ENCODE data around the gene MAMLD1. TPM values are rescaled to one million over a fixed set of nuclear protein-coding genes. Genes with fewer than 3 reads are reported as not detected.

The MAMLD1 gene
- total RNA-seq, 1 experiment from 2014 or later = 0.48 TPM

- WGBS (ENCODE audit: extremely low coverage, insufficient read length, low lambda C conversion rate) = no CpG with 5 or more reads among the region's 13 CpGs
These were observed 115.7 kb downstream of the MAMLD1 start for GRCh38 chrX:150478496-150479492.

More at GRCh38 chrX:150478496-150479492, 115.7 kb downstream of the MAMLD1 start:
- TF ChIP-seq CTCF (conservative IDR thresholded peaks at IDR 0.05) = no peak
- Histone ChIP-seq H3K27me3 (ENCODE audit: insufficient read depth, low read length) (no peaks in the 10 kb centered on the region), H3K9me3 (ENCODE audit: control insufficient read depth, low read depth, low read length) (no peaks in the 10 kb centered on the region), H2BK20ac (ENCODE audit: low read depth, low read length, poor library complexity, severe bottlenecking) (no peak overlapping the region), H2AFZ (ENCODE audit: low read length) (no peak overlapping the region), H3K18ac (ENCODE audit: insufficient read length, low read depth, low read length) (no peak overlapping the region), H2BK12ac (ENCODE audit: insufficient read length, low read depth, low read length) (no peak overlapping the region), H3K56ac (ENCODE audit: insufficient read length, low read depth, low read length) (no peak overlapping the region), H4K91ac (ENCODE audit: insufficient read length, low read depth, low read length) (no peak overlapping the region), H3K23ac (ENCODE audit: insufficient read length, low read depth, low read length) (no peak overlapping the region), H3K79me2 (ENCODE audit: insufficient read depth, low read length) (no peaks in the 10 kb centered on the region), H3K4me1 (ENCODE audit: insufficient read depth, low read length) (no peaks in the 10 kb centered on the region), H2BK5ac (ENCODE audit: insufficient read length, low read length) (no peak overlapping the region), H4K8ac (replicated peaks; ENCODE audit: insufficient read length, low read depth, low read length) (no peak overlapping the region), H3K4me2 (ENCODE audit: insufficient read depth, insufficient read length, low read length) (no peak overlapping the region), H3K79me1 (ENCODE audit: insufficient read depth, low read depth, low read length, poor library complexity, severe bottlenecking) (no peaks in the 10 kb centered on the region), H2BK120ac (ENCODE audit: low read depth, low read length, poor library complexity, severe bottlenecking) (no peak overlapping the region), H3K23me2 (ENCODE audit: insufficient read length, low read depth, low read length, poor library complexity, severe bottlenecking) (no peaks in the 10 kb centered on the region), H3K9ac (ENCODE audit: extremely low read depth, insufficient read length, low read length) (no peak overlapping the region), H2AK5ac (ENCODE audit: insufficient read length, low read length) (no peak overlapping the region), H4K20me1 (ENCODE audit: control insufficient read depth, insufficient read depth, insufficient read length) (peaks cover 2% of the 10 kb centered on the region), H3T11ph (ENCODE audit: low read length) (no peak overlapping the region), H3K27ac (ENCODE audit: insufficient read length, low read depth, low read length) (no peak overlapping the region), H3K14ac (ENCODE audit: insufficient read depth, low read length) (no peak overlapping the region), H2BK15ac (ENCODE audit: low read depth, low read length) (no peak overlapping the region), H3K4ac (ENCODE audit: low read depth, low read length) (no peak overlapping the region), H4K5ac (ENCODE audit: insufficient read length, low read depth, low read length) (no peak overlapping the region)
- Mint-ChIP-seq H3K9me3 (peaks cover 61 to 66% of the 10 kb centered on the region in 2 experiments), H3K4me1 (peaks cover 0 to 5% of the 10 kb centered on the region in 2 experiments; a peak in 1 of 4 replicates), H3K27ac (no peak overlapping the region), H3K36me3 (ENCODE audit: insufficient read depth in 1 of 3, low read depth in 3 of 3) (no peaks in the 10 kb centered on the region; a peak in 3 of 7 replicates), H3K27me3 (ENCODE audit: low read depth) (no peaks in the 10 kb centered on the region), H3K4me3 (no peak overlapping the region)
- DNase-seq = no peak
